Naive B cell (primary cell): ENCODE results near the gene MLC1. TPM values are rescaled to one million over a fixed set of nuclear protein-coding genes. Genes with fewer than 3 reads are reported as not detected.

ENCODE experiments used
- ATAC-seq, 2 donors: fragments of 150-1000 bp; cut with Tn5 transposase; 2 replicates each; pipeline ENCODE4 v1.10.0; 2021; ENCODE audit warnings: low read depth in 2 of 2, mild to moderate bottlenecking in 2 of 2, moderate library complexity in 2 of 2
- DNase-seq: peaks from one replicate; pipeline ENCODE4 v3.0.0; 2022
- H3K27ac Mint-ChIP-seq, 6 donors: one replicate each; pipeline ENCODE4 v1.8.0; 2020 to 2022; ENCODE audit warnings: mild to moderate bottlenecking in 6 of 6, mixed read lengths in 6 of 6, moderate library complexity in 5 of 6, inconsistent platforms in 2 of 6
- H3K27me3 Mint-ChIP-seq, 3 donors: one replicate each; pipeline ENCODE4 v1.8.0; 2021 to 2022; ENCODE audit warnings: mixed read lengths in 3 of 3, mild to moderate bottlenecking in 1 of 3
- H3K36me3 Mint-ChIP-seq, 2 donors: one replicate each; pipeline ENCODE4 v1.8.0; 2020 to 2022; ENCODE audit warnings: mixed read lengths in 2 of 2, inconsistent platforms in 1 of 2, mild to moderate bottlenecking in 1 of 2
- H3K4me1 Mint-ChIP-seq, 3 donors: one replicate each; pipeline ENCODE4 v1.8.0; 2020 to 2022; ENCODE audit warnings: mixed read lengths in 3 of 3, inconsistent platforms in 1 of 3, mild to moderate bottlenecking in 1 of 3, moderate library complexity in 1 of 3
- H3K4me3 Mint-ChIP-seq, 8 donors: one replicate each; pipeline ENCODE4 v1.8.0; 2020 to 2022; ENCODE audit warnings: mild to moderate bottlenecking in 8 of 8, mixed read lengths in 8 of 8, moderate library complexity in 8 of 8, inconsistent platforms in 2 of 8
- H3K9me3 Mint-ChIP-seq, 7 donors: one replicate each; pipeline ENCODE4 v1.8.0; 2020 to 2022; ENCODE audit warnings: mixed read lengths in 7 of 7, mild to moderate bottlenecking in 5 of 7, inconsistent platforms in 2 of 7, moderate library complexity in 1 of 7
- polyA plus RNA-seq, 6 donors: library from polyadenylated mRNA; unstranded; fragments of 300-500 nt; fragmentation: Illumina TruSeq; gene quantifications; one replicate each; pipeline ENCODE4 v1.2.3, GENCODE V29; 2021; ENCODE audit warnings: low read depth in 6 of 6

MLC1 gene
- polyA plus RNA-seq, 6 donors from 2014 or later = 0.09 to 0.44 (median 0.15) TPM; not detected in 3

DNA sequence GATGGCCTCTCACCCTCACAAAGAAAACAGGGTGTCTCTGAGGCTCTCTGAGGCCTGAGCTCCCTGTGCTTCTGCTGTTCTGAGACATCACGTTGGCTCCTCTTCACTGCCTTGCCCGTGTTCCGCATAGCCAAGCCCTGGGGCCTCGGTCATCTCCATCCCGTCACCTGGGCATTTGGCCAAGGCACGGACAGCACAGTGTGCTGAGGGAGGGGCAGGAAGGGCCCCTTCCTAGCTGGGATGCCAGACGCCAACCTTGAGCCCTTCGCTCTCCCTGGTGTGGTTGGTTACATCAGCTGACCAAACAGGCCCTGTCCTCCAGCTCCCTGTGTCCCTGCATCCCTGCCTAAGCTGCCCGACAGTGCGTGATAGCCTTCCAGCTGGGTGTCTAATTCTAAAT is 30.5 kb upstream of the MLC1 start:
- H3K9me3 Mint-ChIP-seq = peaks cover 0 to under 1% (median 0%) of the 10 kb centered on the region in 7 donors
- H3K4me1 Mint-ChIP-seq = peaks cover 0 to 5% (median 0%) of the 10 kb centered on the region in 3 donors
- no peak for ATAC-seq
- no peaks in the 10 kb centered on the region for H3K36me3 Mint-ChIP-seq
- DNase-seq = no peak
- H3K27me3 Mint-ChIP-seq = peaks cover 12 to 46% (median 20%) of the 10 kb centered on the region in 3 donors
- peak overlapping the region in 1 of 8 donors; percentile 21 for H3K4me3 Mint-ChIP-seq
- H3K27ac Mint-ChIP-seq = no peak overlapping the region

DNA sequence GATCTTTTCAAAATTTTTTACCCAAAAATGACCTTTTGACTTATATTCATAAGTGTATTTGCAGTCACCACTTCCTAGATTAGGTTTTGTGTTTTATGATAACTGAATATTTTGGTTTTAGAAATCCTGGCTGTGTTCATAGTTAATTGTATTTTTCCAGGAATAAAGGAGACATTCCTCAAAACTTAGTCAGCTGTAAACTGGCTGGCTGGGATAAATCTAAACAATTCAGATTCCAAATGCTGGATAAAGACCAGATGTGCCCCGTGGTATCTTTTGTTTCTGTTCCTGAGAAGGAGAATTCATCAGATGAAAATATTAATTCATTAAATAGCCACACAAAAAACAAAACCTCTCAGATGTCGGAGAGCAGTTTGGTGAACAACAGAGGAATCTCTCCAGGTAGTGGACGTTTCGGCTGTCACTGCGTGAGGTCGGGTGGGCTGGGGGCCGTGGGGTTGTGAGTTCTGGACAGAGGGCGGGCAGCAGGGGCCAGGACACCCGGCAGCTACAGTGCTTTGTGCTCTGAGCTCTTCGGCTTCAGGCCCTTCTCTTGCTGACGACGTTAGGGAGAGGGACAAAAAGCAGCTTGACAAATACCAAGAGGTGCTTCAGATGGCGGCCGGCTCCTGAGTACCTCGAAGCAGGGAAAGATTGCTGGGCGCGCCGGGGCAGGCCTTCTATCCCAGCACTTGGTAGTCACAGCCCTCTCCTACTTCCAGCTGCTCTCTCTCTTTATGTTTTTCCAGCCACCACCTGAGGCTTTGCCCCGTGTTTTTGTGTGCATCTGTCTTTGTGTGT is 29.2 kb upstream of the MLC1 start:
- no peaks in the 10 kb centered on the region for H3K36me3 Mint-ChIP-seq

DNA sequence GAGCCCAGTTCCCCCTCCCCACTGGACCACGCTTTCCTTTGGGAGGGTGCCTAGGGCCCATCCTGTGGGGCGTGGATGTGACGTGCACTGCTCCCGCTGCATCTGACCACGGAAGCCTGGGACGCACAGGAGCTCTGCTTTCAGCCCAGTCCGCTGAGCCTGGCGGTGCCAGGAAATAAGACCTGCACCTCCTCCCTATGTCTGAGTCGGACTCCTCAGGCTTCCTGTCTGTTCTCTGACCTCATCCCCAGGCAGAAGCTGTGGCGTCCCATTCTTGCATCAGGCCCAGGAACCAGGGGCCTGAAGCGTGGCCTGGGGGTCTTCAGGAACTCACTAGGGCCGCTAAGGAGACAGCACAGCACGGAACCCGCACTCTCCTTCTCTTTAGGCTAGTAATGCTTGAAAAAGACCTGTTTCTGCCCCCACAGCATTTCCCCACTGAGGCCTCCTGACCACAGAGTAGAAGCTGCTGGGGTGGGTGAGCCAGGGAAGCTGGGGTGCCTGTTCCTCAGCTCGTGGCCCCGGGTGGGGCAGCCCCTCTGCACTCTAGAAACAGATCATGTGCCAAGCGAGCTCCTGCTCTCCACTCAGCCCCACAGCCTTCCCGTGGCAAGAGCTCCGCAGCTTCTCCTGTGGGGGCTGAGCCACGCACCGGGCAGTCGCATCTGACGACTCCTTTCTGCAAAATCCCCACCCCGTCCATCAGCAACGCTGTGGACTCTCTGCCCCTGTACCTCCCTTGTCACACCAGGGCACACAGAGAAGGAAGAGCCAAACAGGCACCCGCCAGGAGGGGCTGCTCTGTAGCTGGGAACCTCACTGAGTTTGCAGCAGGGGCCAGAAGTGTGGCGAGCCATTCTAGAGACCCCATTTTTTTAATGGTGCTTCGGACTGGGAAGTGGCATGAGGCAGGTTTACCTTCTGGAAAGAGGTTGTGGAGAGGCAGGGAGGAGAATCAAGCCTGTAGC is 27.2 kb upstream of the MLC1 start:
- ATAC-seq (peak in 1 of 2 donors; percentile 16), DNase-seq (no peak)
- Mint-ChIP-seq H3K4me3 (peak overlapping the region in 1 of 8 donors; percentile 23), H3K4me1 (peaks cover 0 to 5% (median 0%) of the 10 kb centered on the region in 3 donors), H3K36me3 (no peaks in the 10 kb centered on the region), H3K27me3 (peaks cover 11 to 41% (median 11%) of the 10 kb centered on the region in 3 donors), H3K9me3 (no peaks in the 10 kb centered on the region), H3K27ac (peak overlapping the region in 1 of 6 donors; percentile 47)

More for the DNA sequence above, 29.2 kb upstream of the MLC1 start:
- peaks cover 11 to 38% (median 11%) of the 10 kb centered on the region in 3 donors for H3K27me3 Mint-ChIP-seq
- H3K9me3 Mint-ChIP-seq = no peaks in the 10 kb centered on the region
- no peak for DNase-seq
- H3K4me1 Mint-ChIP-seq = peaks cover 0 to 5% (median 0%) of the 10 kb centered on the region in 3 donors
- H3K27ac Mint-ChIP-seq = no peak overlapping the region
- H3K4me3 Mint-ChIP-seq = no peak overlapping the region
- ATAC-seq = no peak

DNA sequence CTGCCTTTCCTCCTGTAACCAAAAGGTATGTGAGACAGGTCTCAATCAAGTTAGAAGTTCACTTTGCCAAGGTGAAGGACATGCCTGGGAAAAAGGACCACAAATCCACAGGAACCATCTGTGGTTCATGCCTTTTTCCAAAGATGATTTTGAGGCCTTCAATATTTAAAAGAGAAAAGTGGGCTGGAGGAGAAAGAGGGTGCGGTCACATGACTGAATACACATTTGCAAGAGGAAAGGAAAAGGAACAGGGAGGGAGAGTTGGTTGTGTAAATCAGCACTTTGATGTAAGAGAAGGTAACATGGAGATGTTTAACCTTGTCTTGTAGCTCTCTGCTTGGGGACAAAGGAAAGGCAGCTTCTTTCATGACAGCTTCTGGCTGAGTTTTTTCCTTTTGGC is 25.8 kb upstream of the MLC1 start:
- peaks cover 11 to 36% (median 11%) of the 10 kb centered on the region in 3 donors for H3K27me3 Mint-ChIP-seq
- ATAC-seq (no peak), DNase-seq (no peak)
- no peaks in the 10 kb centered on the region for H3K36me3 Mint-ChIP-seq
- H3K9me3 Mint-ChIP-seq = no peaks in the 10 kb centered on the region
- no peak overlapping the region for H3K4me3 Mint-ChIP-seq
- no peak overlapping the region for H3K27ac Mint-ChIP-seq
- H3K4me1 Mint-ChIP-seq = peaks cover 0 to 5% (median 1%) of the 10 kb centered on the region in 3 donors

DNA sequence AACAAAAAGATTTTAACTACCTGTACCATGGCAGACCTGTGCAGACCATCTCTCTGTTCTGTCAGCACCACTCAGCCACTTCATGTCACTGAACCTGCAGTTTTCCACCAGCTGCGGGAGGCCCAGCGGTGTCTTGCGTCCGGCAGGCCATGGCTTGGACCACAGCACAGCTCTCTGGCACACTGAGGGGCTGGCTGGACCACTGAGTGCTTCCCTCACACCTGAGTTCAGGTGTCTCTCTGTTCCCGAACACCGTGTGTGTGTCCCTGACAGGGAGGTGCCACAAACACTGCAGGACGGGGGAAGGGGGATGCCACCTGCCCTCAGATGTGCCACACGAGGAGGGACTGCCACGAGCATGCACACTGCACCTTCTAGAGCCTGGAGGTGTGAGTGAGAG is 22.3 kb upstream of the MLC1 start:
- no peak overlapping the region for H3K4me3 Mint-ChIP-seq
- no peaks in the 10 kb centered on the region for H3K9me3 Mint-ChIP-seq
- no peaks in the 10 kb centered on the region for H3K36me3 Mint-ChIP-seq
- H3K27ac Mint-ChIP-seq = no peak overlapping the region
- ATAC-seq (no peak), DNase-seq (no peak)
- H3K27me3 Mint-ChIP-seq = peaks cover under 1 to 16% (median 2%) of the 10 kb centered on the region in 3 donors
- H3K4me1 Mint-ChIP-seq = peaks cover 6 to 18% (median 6%) of the 10 kb centered on the region in 3 donors

DNA sequence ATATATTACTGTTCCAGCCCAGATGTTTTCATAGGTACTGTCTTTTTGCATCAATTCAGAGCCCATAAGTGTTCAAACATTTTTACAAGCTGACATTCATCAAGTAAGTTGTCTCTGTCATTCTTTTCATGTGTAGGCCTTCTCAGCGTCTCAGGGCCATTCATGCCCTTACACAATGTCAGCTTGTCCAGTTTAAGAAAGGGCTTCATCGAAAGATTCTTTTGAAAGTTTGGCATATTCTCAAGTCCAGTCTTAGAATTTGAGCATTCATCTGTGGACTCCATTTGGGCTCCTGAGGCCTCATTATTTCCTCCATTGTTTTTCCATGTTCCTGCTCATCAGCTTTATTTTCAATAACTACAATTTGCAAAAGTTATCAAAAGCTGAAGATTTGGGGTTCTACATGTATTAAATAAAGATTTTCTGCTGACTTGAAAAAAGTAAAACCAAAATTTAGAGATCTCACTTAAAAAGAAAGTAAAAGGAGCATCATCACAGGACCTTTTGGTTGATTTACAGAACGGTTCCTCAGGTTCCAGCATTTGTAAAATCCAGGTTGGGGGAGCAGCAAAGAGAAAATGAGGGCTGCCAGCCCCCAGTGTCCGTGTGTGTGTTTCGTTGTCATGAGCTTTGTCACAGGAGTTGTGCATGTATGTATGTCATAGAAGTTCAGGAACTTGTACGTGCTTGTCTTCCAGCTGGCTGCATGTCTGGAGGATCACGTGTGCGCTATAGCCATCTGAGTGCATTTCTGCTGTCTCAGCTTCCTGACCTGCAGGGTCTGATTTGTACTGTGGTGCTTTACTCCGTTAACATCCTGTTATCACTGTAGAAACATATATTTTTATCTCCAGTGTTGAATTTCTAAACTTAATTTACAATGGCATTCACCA is 20.2 kb upstream of the MLC1 start:
- DNase-seq = peak; percentile 11
- H3K4me1 Mint-ChIP-seq = peaks cover 12 to 21% (median 12%) of the 10 kb centered on the region in 3 donors
- H3K27ac Mint-ChIP-seq = peak overlapping the region in 2 of 6 donors; percentile 34 to 78
- H3K36me3 Mint-ChIP-seq = no peaks in the 10 kb centered on the region
- H3K9me3 Mint-ChIP-seq = no peaks in the 10 kb centered on the region
- peak overlapping the region in 7 of 8 donors; percentile 24 to 72 (median 55) for H3K4me3 Mint-ChIP-seq
- peaks cover 0 to 13% (median 0%) of the 10 kb centered on the region in 3 donors for H3K27me3 Mint-ChIP-seq
- peak; percentile 56 to 75 for ATAC-seq

DNA sequence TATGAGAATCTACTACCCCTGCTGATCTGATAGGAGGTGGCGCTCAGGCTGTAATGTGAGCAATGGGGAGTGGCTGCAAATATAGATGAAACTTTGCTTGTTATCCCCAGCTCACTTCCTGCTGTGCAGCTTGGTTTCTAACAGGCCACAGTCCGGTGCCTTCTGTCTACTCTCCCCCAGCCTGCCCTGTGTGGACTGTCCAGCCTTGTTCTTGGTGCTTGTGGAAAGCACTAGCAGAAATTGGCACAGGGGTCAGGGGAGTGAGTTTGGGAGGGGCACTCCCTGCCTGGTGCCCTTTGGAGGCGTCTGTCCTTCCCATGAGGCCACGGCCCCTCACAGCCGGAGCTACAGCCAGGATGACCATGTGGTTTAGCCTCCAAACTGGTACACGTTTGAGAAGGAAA is 18.9 kb upstream of the MLC1 start:
- H3K4me1 Mint-ChIP-seq = peaks cover 12 to 21% (median 12%) of the 10 kb centered on the region in 3 donors
- DNase-seq = no peak
- H3K27me3 Mint-ChIP-seq = peaks cover 0 to 19% (median 0%) of the 10 kb centered on the region in 3 donors
- no peak overlapping the region for H3K4me3 Mint-ChIP-seq
- ATAC-seq = no peak
- peak overlapping the region in 1 of 6 donors; percentile 42 for H3K27ac Mint-ChIP-seq
- no peaks in the 10 kb centered on the region for H3K9me3 Mint-ChIP-seq
- H3K36me3 Mint-ChIP-seq = no peaks in the 10 kb centered on the region

DNA sequence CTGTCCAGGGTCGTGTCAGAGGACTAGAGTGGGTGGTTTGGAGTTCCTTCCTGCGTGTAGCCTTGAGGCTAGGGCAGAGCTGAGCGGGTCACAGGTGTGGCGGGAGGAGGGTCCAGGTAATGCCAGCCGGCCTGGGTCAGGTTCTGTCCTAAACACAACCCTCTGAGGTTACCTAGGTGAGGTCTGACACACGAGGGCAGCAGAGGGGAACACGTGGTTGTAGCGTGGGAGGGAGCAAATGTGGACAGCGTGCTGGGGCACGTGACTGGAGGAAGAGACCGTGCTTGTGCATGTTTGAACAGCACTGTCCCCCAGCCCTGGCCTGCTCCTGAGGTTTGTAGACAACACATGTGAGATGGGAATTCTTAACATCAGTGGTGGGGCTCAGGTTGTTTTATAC is 17.7 kb upstream of the MLC1 start:
- Mint-ChIP-seq H3K4me3 (no peak overlapping the region), H3K27me3 (peaks cover 0 to 23% (median 9%) of the 10 kb centered on the region in 3 donors), H3K9me3 (no peaks in the 10 kb centered on the region), H3K27ac (peak overlapping the region in 1 of 6 donors; percentile 74), H3K4me1 (peaks cover 12 to 21% (median 12%) of the 10 kb centered on the region in 3 donors), H3K36me3 (no peaks in the 10 kb centered on the region)
- peak; percentile 50 to 55 for ATAC-seq
- no peak for DNase-seq

DNA sequence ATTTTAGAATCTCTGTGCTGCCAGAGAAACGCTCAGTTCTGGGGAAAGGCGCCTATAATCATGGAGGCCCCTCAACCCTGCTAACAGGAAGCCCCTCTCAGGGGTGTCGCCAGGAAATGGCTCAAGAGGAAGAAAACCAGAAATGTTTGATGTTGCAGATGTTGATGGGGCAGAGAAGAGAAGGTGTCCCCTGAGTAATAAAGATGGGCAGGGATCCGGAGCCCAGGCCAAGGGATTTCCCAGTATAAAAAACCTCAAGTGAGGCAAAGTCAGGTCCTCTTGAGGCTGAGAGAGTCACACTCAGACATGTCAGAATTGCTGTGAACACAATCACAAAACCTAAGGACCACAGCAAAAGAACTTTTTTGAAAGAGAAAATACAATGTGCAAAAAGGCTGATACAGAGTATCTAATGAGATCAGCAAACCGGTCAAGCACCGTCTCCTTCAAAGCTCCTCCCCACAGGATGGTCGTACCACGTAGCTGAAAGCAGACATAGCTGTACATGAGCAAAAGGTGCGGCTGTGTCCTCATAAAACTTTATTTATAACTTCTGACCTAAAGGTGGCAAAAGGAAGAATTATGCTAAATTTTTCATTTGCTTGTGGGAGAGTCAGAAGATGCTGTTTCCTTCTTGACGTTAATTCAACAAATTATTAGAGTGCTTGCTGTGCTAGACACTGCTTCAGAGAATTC is 16.8 kb upstream of the MLC1 start:
- peaks cover 12 to 21% (median 12%) of the 10 kb centered on the region in 3 donors for H3K4me1 Mint-ChIP-seq
- H3K27ac Mint-ChIP-seq = peak overlapping the region in 2 of 6 donors; percentile 4 to 12
- H3K4me3 Mint-ChIP-seq = no peak overlapping the region
- H3K27me3 Mint-ChIP-seq = peaks cover 0 to 27% (median 9%) of the 10 kb centered on the region in 3 donors
- no peaks in the 10 kb centered on the region for H3K36me3 Mint-ChIP-seq
- no peaks in the 10 kb centered on the region for H3K9me3 Mint-ChIP-seq
- ATAC-seq (peak in 1 of 2 donors; percentile 37), DNase-seq (no peak)

DNA sequence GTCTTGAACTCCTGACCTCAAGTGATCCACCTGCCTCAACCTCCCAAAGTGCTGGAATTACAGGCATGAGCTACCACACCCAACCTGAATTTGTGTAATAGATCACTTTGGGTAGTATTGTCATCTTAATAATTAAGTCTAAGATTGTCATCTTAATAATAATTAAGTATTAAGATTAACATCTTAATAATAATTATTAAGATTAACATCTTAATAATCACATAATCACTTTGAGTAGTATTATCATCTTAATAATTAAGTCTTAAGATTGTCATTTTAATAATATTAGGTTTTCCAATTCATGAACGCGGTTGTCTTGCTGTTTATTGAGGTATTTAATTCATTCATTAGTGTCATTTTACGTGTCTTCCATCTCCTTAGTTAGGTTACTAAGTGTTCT is 12.8 kb upstream of the MLC1 start:
- Mint-ChIP-seq H3K27me3 (peaks cover 0 to 28% (median 17%) of the 10 kb centered on the region in 3 donors), H3K4me3 (no peak overlapping the region), H3K4me1 (peaks cover 6 to 11% (median 7%) of the 10 kb centered on the region in 3 donors), H3K27ac (no peak overlapping the region), H3K36me3 (no peaks in the 10 kb centered on the region), H3K9me3 (no peaks in the 10 kb centered on the region)
- ATAC-seq = no peak
- no peak for DNase-seq

DNA sequence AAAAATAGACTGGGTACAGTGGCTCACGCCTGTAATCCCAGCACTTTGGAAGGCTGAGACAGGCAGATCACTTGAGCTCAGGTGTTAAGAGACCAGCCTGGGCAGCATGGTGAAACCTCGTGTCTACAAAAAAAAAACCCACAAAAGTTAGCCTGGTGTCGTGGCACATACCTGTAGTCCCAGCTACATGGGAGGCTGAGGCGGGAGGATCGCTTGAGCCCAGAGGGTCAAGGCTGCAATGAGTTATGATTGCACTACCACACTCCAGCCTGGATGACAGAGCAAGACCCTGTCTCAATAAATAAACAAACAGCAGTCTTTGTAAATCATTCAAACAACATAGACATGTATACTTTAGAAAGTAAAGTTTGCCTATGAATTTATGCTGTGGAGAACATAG is 7.1 kb upstream of the MLC1 start:
- ATAC-seq (no peak), DNase-seq (no peak)
- Mint-ChIP-seq H3K9me3 (peaks cover 0 to 10% (median 7%) of the 10 kb centered on the region in 7 donors), H3K4me1 (peaks cover 0 to 2% (median 0%) of the 10 kb centered on the region in 3 donors), H3K27me3 (peaks cover 0 to 14% (median 14%) of the 10 kb centered on the region in 3 donors), H3K36me3 (peaks cover 0 to 10% of the 10 kb centered on the region in 2 donors), H3K4me3 (no peak overlapping the region), H3K27ac (no peak overlapping the region)
